ENCODE data around the gene IL1RN.

Gene IL1RN

DNA sequence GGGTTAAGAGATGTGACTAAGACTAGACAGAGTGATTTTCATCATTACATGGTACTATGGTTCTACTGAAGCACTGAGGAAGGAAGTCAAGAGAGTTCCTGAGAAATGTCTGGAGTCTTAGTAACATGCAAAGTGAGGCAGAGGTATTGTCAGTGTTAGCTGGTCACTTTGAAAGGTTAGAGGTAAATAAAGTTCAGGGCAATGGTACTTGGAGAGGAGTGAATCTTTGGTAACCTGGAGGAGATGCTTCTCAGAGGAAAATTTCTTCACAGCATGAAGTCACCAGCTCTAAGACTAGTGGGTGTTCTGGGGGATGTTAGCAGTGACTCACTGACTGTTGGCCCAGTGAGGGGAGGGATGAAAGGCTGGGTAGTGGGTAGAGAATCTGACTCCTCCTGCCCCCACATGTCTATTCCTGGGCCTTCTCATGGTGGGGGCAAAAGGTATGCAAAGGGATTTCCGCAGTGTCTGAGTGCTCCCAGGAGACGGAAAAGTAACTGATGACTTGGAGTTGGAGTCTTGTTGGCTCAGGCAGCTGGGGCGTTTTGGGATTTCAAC is 23.3 kb upstream of the IL1RN start:
- DNase-seq = no peak

DNA sequence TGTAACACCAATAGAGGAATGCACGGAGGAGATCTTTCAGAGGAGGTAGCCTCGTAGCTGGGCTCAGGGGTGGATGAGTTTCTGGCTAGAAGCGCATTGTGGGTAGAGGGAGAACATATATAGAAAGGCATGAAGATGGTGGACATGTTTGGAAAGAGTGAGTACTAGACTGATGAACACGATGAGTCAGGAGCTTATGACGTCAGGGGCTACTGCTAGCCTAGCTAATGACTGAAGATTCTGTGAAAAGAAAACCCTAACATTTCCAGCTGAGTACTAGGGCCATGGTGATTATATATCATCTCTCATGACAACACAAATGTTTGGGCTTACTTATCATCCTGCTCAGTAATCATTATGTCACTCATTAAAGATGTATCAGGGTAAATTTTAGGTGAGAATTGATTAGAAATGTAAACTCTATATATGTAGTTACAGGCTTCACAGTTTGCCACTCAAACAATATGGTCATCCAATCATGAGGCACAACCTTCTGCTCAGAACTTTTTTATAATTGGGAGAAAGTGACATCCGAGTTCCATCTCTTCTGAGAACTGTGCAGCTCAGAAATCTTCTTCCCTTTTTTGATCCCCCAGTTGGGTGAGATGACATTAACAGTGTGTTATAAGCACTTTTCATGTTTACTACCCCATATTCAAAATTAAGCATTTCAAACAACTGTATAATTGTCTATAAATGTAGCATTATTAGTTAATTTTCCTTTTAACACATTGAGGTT is 22.2 kb upstream of the IL1RN start:
- no peak for DNase-seq

DNA sequence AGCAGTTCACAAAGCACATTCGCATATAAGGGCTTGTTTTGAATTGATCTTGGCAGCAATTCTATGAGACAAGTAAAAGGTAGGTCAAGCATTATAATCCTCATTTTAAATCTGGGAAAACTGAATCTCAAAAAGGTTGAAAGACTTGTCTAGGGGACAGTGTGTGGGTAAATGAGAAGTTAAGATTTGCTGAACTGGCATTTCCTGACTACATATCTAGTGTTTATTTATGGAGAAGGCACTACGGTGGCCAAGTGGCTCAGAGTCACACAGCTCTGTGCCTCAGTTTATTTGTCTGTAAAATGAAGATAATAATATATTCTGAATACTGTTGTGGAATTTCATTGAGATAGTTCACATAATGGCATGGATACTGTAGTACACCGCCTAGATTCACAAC is 16.3 kb upstream of the IL1RN start:
- DNase-seq = no peak

DNA sequence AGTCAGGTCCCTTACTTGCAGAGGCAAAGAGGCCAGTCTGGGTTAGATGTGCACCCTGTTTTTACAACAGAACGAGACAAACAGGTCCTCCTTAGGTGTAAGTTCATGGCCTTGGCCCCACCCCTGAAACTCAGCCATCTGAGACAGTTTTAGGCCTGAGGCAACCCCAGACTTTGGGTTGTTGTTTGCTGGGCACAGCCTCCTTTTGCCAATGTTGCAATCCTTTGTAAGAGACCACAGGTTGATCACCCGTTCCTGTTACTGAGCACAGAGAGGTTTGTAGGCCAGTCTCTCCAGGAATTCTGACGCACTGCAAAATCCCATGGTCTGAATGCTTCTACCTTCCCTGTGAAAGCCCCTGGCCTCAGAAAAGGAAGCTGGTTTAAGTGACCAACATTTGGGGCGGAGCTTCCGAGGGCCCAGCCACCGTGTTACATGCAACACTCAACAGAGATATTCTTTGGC is 15.5 kb upstream of the IL1RN start:
- DNase-seq = no peak

DNA sequence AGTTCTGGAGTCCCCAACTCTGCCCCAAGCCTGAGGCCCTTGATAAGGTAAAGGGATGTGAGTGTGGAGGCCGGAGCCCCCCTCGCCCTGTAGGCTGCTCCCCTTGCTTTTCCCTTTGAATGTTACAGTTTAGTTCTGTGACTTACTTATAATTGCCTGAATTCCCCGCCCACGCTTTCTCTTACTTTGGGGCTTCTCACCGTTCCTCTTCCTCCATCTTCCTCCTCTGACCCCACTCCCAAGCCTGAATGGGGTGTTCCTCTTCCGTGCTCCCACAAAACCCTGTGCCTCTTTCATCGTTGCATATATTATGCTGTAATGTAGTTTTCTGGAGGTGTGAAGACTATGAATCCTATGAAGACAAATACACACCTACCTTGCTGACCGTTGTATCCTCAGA is 15.0 kb upstream of the IL1RN start:
- DNase-seq = no peak

DNA sequence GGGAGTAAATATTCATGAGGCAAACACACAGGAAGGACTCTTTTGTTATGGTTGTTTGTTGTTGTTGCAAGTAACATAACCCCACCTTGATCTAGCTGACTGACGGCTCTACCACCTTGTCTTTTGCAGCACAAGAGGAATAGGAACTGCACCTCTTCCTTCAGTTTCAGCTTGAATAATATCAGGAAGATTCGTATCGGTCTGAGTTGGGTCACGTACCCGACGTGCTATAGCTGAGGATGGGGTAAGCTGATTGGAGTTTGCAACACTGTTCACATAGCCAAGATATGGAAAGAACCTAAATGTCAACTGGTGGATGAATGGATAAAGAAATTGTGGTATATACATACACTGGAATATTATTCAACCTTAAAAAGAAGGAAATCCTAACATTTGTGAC is 14.5 kb upstream of the IL1RN start:
- no peak for DNase-seq

DNA sequence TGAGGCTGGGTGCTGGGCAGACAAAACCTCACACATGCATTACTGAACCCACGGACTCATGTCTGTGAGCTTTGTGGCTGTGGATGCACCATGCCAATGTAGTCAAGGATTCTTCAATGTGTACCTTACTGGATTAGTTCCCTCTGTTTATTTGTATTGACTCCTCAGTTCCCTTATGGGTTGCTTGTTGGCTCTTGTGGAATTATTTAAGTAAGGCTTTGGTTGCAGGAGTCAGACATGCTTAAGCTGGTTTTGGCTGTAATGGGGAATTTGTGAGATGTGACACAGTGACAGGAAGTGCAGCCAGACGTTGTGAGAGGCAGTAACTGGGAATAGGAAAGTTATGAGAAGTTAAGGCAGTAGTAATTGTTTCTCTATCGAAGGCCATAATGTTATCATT is 13.6 kb upstream of the IL1RN start:
- no peak for DNase-seq

DNA sequence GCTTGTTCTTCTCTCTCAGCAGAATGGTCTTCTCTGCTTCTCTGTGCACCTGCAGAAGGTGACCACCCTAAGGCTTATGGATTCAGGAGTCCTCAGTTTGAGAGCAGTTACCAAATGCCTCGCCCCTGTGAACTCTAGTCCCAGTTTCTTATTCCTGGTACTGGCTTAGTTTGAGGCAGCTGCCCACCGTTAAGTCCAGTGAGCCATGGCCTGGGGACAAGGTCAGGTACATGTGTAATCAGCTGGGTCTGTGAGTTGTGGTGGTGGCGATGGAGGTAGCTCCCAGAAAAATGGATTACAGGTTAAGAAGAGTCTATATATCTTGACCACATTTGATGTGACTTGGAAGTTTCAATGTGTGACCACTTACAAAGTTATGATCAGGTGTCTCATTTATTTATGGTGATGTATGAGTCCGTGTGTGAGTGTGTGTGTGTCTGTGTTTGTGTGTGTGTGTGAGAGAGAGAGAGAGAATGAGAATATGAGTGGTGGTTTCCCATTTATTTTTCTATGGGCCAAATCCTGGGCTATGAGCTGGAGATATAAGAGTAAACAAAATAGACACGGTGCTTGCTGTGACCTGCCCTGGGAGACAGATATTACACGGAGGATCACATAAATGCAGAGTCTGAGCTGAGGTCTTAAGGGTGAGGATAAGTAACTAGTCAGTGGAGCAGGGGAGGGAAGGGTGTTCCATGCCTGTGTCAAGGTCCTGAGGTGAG is 13.0 kb upstream of the IL1RN start:
- DNase-seq = no peak

DNA sequence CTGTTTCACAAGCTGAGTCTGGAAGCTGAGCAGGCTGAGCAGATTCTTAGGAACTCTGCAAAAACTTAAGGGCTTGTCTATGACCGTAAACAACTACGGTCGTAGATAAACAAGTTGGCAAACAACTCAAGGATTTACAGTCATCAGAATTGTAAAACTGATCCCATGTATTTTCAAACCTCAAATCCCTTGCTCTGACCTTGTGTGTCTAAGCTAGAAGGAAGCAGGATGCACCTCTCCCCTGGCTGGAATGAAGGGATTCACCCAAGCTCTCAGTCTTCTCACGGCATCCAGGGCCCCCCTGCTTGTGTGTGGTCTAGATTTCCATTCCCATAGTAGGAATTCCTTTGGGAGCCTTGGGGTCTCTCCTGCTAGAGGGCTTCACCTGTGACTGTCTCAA is 12.4 kb upstream of the IL1RN start:
- DNase-seq = no peak

DNA sequence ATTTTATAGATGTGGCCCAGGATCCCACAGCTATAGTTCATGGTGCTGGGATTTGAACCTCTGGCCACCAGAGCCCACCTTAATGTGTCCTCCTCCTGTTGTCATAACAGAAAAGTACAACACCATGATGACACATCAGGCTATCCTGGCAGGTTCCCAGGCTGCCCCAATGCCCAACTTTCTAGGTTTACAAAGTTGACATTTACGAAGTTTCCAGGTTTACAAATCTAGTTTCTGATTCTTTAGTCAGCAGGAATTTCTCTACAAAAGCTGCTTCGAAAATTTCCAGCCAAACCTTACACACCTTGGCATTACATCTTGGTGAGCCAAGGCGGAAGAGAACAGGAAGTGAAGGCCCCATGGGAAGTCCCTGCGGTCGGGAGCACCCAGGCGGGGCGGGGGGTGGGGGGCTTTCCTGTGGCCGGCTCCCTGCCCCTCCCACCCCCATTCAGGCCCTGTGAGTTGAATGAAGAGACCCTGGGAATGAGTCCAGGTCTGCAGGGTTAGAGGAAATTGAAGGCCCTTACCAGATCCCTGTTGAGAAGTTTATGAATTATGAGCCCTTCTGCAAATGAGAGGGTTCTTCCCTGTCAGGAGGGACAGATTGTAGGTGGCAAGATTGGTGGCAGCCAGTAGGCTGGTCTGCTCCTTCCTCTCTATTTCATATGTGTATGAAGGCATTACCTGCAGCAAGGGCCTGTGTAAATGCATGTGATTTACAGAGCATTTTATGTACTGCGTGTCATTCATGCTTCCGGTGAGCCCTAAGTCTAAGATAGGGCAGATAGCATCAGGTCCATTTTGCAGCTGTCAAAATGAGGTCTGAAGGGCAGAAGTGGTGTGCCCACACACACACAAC is 11.1 kb upstream of the IL1RN start:
- no peak for DNase-seq

DNA sequence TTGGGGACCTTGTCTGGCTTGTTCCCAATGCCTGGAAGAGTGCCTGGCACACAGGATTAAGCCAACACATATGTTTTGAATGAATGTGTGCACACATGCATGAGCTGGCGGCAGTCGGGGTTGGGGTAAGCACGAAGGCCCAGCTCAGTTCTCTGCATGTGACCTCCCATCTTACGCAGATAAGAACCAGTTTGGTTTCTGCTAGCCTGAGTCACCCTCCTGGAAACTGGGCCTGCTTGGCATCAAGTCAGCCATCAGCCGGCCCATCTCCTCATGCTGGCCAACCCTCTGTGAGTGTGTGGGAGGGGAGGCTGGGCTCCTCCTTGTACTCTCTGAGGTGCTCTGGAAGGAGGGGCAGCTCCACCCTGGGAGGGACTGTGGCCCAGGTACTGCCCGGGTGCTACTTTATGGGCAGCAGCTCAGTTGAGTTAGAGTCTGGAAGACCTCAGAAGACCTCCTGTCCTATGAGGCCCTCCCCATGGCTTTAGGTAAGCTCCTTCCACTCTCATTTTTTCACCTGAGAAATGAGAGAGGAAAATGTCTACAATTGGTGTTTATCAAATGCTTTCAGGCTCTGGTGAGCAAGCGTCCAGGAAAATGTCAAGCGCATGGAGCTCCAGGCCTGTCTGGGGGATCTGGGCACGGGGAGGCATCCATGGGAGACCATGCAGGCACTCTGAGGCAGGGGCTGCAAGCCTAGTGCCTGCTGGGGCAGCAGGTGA is 9.7 kb upstream of the IL1RN start:
- no peak for DNase-seq

DNA sequence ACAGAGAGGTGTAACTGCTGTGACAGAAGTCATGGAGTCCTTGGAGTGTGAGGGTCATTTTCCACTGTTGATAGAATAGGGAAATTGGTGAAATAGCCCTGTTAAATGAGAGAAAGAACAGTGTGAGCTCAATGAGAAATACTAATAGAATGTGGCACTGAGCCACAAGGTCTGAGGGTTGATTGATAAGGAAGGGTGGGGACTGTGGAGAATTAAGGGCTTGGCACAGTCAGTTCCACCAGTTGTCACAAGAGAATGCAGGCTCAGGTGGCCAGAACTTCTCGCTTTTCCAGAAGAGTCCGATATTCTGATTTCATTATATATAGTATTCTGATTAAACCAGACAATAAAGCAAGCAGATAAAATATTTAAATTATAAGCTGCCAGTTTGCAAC is 9.1 kb upstream of the IL1RN start:
- no peak for DNase-seq

DNA sequence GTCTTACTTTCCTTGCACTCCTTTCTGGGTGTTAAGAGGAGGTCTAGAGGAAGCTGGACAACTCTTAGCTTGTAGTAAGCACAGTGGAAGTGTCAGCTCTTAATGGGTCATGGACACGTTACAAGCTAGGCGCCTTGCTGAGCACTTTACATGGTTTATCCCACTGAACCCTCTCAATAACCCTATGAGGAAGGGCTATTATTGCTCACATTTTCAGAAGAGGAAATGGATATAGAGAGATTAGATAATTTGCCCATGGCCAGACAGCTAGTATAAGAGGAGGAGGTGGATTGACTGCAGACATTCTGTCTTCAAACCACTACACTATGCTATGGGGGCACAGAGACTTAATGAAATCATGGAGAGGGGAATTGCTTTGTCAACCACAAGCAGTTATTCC is 8.3 kb upstream of the IL1RN start:
- DNase-seq = no peak

DNA sequence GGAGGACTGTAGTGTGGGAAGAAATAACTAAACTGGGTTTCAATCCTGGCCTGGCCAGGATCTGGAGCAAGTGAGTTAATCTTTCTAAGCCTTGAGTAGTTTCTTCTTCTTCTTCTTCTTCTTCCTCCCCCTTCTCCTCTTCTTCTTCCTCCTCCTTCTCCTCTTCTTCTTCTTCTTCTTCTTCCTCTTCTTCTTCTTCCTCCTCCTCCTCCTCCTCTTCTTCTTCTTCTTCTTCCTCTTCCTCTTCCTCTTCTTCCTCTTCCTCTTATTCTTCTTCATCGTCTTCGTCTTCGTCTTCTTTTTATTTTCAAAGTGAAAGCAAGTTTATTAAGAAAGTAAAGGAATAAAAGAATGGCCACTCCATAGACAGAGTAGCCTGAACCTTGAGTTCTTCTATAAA is 6.5 kb upstream of the IL1RN start:
- DNase-seq = no peak

DNA sequence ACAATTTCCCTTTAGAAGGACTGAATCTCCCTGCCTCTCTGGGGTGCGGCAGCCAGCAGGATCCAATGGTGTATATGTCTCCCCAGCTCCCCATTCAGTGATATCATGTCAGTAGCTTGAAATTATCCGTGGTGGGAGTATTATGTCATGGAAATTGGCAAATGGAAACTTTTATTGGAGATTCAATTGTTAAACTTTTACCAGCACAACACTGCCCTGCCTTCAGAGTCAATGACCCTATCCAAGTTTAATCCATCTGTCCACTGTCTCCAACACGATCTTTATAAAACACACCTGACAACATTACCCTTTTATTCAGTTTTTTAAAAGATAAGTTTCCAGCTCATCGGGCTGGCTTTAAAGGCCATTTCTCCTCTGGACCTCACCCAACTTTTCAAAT is 5.0 kb upstream of the IL1RN start:
- DNase-seq = no peak

DNA sequence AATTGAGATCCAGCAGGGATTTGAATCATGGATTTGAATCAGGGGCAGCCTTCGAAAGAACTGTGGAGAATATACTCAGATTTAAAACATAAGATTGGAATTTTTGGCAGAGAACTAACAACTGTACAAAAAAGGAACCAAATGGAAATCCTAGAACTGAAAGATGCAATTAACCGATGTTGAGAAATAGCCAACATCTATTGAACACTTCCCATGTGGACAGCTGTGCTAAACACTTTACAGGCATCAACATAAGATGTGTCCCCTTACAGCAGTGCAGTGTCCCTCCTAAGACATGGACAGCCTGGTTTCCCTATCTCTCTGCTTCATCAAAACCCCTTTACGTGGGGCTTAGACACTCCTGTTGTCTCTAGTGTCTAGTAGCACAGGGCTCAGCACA is 3.7 kb upstream of the IL1RN start:
- DNase-seq = no peak

DNA sequence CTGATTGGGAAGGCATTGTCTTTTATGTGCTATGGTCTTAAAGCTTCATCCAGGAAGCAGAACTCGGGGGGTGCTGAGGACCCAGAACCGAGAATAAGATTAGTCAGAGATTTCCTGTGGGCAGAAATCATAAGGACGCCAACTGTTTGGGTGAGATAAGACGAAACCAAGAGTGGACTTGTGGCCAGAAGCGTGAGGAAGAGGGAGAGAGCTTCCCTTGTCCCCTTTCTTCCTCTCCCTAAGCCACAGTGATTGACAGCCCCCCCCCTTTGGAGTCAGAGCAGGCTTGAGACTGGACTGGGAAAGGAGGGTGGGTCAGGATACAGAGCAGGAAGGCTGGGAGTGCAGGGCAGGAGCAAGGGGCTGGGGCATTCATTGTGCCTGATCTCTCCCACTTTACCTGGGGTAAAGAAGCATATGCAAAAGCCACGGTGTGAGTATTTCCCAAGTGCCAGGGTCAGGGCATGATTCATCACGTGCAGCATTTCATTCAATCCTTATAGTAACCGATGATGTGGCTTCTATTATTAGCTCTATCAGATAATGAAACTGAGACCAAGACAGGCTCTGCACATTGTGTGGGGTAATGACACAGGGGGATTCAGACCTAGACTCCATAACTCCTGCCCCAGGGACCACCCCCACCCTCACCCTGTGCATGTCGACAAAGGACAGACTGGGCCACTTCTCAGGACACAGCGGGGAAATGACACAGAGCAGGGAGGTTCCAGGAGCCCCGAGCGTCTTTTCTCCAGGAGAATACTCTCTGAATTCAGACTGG is 3.0 kb upstream of the IL1RN start:
- DNase-seq = no peak

DNA sequence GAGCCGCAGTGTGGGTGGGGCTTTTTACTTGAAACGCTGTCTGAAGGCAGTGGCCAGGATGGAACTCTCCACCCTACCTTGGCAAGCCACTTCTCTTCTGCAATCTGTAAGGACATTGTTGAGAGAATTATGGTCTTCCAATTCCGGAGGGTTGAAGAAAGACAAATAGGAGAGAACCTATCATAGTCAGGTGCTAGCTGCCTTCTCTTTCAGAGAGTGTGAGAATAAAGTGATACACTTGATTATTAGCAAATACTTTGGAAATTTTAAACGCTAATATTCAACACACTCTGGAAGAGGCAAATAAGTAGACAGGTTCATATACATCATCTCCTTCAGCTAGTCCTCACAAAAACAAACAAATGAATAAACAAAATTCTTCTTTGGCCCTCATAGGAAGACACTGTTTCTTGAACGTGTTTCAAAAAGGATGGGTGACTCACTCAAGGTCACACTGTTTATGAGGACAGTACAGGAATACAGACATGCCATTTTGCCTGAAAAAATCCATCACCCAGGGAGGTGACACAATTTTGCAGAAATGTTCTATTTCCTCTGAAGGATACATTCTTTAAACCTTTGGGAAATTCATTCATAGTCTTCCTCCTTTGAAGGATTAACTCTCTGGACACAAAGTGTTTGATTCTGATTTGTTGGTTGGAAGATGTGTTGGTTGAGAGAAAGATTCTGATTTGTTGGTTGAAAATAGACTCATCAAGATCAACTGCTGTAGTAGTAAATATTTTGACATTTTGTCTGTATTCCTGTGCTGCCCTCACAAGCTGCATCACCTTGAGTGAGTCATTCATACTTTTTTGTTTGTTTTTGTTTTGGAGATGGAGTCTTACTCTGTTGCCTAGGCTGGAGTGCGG is 2.2 kb upstream of the IL1RN start:
- DNase-seq = no peak

DNA sequence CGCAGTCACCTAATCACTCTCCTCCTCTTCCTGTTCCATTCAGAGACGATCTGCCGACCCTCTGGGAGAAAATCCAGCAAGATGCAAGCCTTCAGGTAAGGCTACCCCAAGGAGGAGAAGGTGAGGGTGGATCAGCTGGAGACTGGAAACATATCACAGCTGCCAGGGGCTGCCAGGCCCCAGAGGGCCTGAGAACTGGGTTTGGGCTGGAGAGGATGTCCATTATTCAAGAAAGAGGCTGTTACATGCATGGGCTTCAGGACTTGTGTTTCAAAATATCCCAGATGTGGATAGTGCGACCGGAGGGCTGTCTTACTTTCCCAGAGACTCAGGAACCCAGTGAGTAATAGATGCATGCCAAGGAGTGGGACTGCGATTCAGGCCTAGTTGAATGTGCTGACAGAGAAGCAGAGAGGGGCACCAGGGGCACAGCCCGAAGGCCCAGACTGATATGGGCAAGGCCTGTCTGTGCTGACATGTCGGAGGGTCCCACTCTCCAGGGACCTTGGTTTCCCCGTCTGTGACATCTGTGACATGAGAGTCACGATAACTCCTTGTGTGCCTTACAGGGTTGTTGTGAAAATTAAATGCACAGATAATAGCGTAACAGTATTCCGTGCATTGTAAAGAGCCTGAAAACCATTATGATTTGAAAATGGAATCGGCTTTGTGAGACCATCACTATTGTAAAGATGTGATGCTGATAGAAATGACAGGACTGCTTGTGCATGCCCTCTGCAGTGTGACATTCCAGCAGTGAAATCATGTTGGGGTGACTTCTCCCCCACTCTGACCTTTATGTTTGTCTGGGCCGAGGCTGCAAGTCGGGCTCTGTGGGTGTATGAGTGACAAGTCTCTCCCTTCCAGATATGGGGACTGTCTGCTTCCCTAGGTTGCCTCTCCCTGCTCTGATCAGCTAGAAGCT is 510 bp downstream of the IL1RN start:
- no peak for DNase-seq
